K562 (cell line): ENCODE results near the gene TMEM131L. TPM values are rescaled to one million over a fixed set of nuclear protein-coding genes. Genes with fewer than 3 reads are reported as not detected.

ENCODE experiments used
- ATAC-seq: fragments of 200-7000 bp; cut with Tn5 transposase; 3 replicates; pipeline ENCODE4 v1.9.1; 2020; ENCODE audit warnings: moderate library complexity
- BruUV-seq: library from RNA; stranded (reverse); fragments of 400-500 nt; replicated peaks from 2 replicates; lab custom pipeline; 2021; lab: Mats Ljungman, UMichigan
- CTCF ChIA-PET: fragments of 300-600 bp; formaldehyde crosslinking; extraction: SDS; loops from one replicate; lab custom pipeline; 2021; ENCODE audit warnings: low intra/inter-chr PET ratio; lab: Yijun Ruan, JAX
- POLR2A ChIA-PET: fragments of 300-600, 350-650 bp; sonication (Branson Sonifier 250); formaldehyde crosslinking; extraction: SDS; loops from one replicate; lab custom pipeline; 2021; ENCODE audit warnings: antibody characterized with exemption, inconsistent platforms; lab: Yijun Ruan, JAX
- DNase-seq, 4 experiments: peaks; one replicate each; pipeline versions ENCODE4 v3.0.0 to v3.0.0-alpha.2; 2011 to 2018; ENCODE audit warnings: low spot score in 3 of 4, mixed read lengths in 3 of 4; ENCODE audit errors: extremely low read depth in 1 of 4
- FAIRE-seq: peaks from 2 replicates; lab custom pipeline; 2011; peaks lifted over from hg19 to GRCh38; lab: Jason Lieb, UNC
- H2AFZ ChIP-seq: 2 replicates; pipeline ENCODE4 v1.6.0; 2011; ENCODE audit warnings: low read depth, low read length, control low read depth, inconsistent platforms
- H3K27ac ChIP-seq: fragments of 200-600 bp; 3 replicates; pipeline ENCODE4 v1.8.0; 2011; ENCODE audit warnings: low read depth, mild to moderate bottlenecking, control low read depth, inconsistent platforms, low read length, moderate library complexity, mixed read lengths; ENCODE audit errors: extremely low read depth
- H3K27me3 ChIP-seq, 2 experiments: fragments of 300-600 bp in 1 of 2; 2 replicates in 1 of 2; 3 replicates in 1 of 2; pipeline versions ENCODE4 v1.6.0 to v1.8.0; 2011; ENCODE audit warnings: inconsistent platforms in 2 of 2, low read length in 2 of 2, mild to moderate bottlenecking in 1 of 2, mixed read lengths in 1 of 2, moderate library complexity in 1 of 2; ENCODE audit not compliant: control insufficient read depth in 2 of 2, insufficient read depth in 2 of 2
- H3K36me3 ChIP-seq: fragments of 300-600 bp; 3 replicates; pipeline ENCODE4 v1.8.0; 2011; ENCODE audit warnings: mild to moderate bottlenecking, low read length, inconsistent platforms; ENCODE audit not compliant: control insufficient read depth, insufficient read depth
- H3K4me1 ChIP-seq, 2 experiments: fragments of 200-600 bp in 1 of 2; replicated peaks in 1 of 2; 2 replicates in 1 of 2; 3 replicates in 1 of 2; pipeline versions ENCODE4 v1.5.1 to v1.8.0; 2011; ENCODE audit warnings: inconsistent platforms in 2 of 2, low read length in 2 of 2, mild to moderate bottlenecking in 1 of 2, mixed read lengths in 1 of 2, moderate library complexity in 1 of 2; ENCODE audit not compliant: control insufficient read depth in 2 of 2, insufficient read depth in 2 of 2
- H3K4me2 ChIP-seq: 2 replicates; pipeline ENCODE4 v1.6.1; 2011; ENCODE audit warnings: low read length, control low read depth, inconsistent platforms, mixed read lengths; ENCODE audit not compliant: insufficient read depth
- H3K4me3 ChIP-seq: fragments of 200-600 bp; sonication (generic), shearing (Covaris generic); 2 replicates; pipeline ENCODE4 v1.5.1; 2016; ENCODE audit warnings: control low read depth, inconsistent platforms
- H3K79me2 ChIP-seq: fragments of 200-600 bp; 3 replicates; pipeline ENCODE4 v1.8.0; 2011; ENCODE audit warnings: low read length, inconsistent platforms; ENCODE audit not compliant: control insufficient read depth, insufficient read depth
- H3K9ac ChIP-seq, 2 experiments: 2 replicates each; pipeline versions ENCODE4 v1.6.0 to v1.6.1; 2011; ENCODE audit warnings: low read depth in 2 of 2, low read length in 2 of 2, control low read depth in 1 of 2, inconsistent platforms in 1 of 2, mild to moderate bottlenecking in 1 of 2, mixed read lengths in 1 of 2; ENCODE audit not compliant: insufficient read depth in 1 of 2
- H3K9me1 ChIP-seq: one replicate; pipeline ENCODE4 v1.6.0; 2011; ENCODE audit warnings: inconsistent platforms, mild to moderate bottlenecking, low read length, moderate library complexity; ENCODE audit not compliant: control insufficient read depth, insufficient read depth
- H3K9me3 ChIP-seq: replicated peaks from 2 replicates; pipeline ENCODE4 v1.5.1; 2011; ENCODE audit warnings: low read depth, low read length, inconsistent platforms; ENCODE audit not compliant: control insufficient read depth, insufficient read depth
- H4K20me1 ChIP-seq: replicated peaks from 2 replicates; pipeline ENCODE4 v1.6.1; 2011; ENCODE audit warnings: low read length, inconsistent platforms, mixed read lengths; ENCODE audit not compliant: control insufficient read depth, insufficient read depth
- MLLT1 ChIP-seq, 2 experiments: fragments of 450-650 bp; IDR thresholded peaks; 2 replicates each; pipeline ENCODE4 v1.6.1; 2016
- WGBS: fragments of 100-300 bp; shearing (Covaris generic); methylation state at CpG from one replicate; pipeline ENCODE4 v1.1.6; 2016; ENCODE audit warnings: low coverage, mixed read lengths; ENCODE audit not compliant: insufficient coverage; ENCODE audit errors: missing lambda C conversion rate; 5-methylcytosine and 5-hydroxymethylcytosine counted together
- in situ Hi-C: fragments of 300-500 bp; cut with MboI; formaldehyde crosslinking; loops from 4 replicates; pipeline ENCODE4 v1.15.0; 2018; ENCODE audit warnings: inconsistent platforms, mixed read lengths
- intact Hi-C: fragments of 100-400 bp; cut with micrococcal nuclease; formaldehyde crosslinking; loops from 2 replicates; pipeline ENCODE4 v1.14.2; 2022
- polyA plus RNA-seq, 8 experiments: library from polyadenylated mRNA; depleted of rRNA in 4 of 8; stranded (reverse) in 5 of 8; unstranded in 3 of 8; fragments of >200 nt; fragmentation: Nextera tagmentation in 2 of 8; fragmentation: Illumina TruSeq in 1 of 8; extraction: Ambion mirVana in 2 of 8; extraction: Trizol in 1 of 8; gene quantifications; 2 replicates each; pipeline versions ENCODE4 v1.2.1 to v1.2.3, GENCODE V29; 2011 to 2014; ENCODE audit warnings: inconsistent platforms in 1 of 8, missing spikeins in 1 of 8
- total RNA-seq, 7 experiments: library from RNA; depleted of rRNA in 6 of 7; stranded (reverse); fragments of >200 nt in 6 of 7; fragmentation: Illumina TruSeq in 2 of 7; extraction: Trizol in 2 of 7; gene quantifications; 2 replicates each; pipeline versions ENCODE4 v1.2.1 to v1.2.3, GENCODE V29; 2011 to 2021; ENCODE audit warnings: low replicate concordance in 1 of 7
- TF ChIP-seq, protein P1 (sequence below): sonication (generic); formaldehyde crosslinking; IDR thresholded peaks from 2 replicates; pipeline ENCODE4 v1.8.1; 2023; ENCODE audit warnings: mild to moderate bottlenecking, missing genetic modification reagents

The TMEM131L gene
- total and polyA plus RNA-seq, 9 of the 15 experiments (the other 6 are each of a cell fraction or from before 2014, with no cell fraction given) = 1.2 to 20.8 (median 12.9) TPM

GRCh38 chr4:153451911-153452657 lies 14.1 kb upstream of the TMEM131L start:
- H3K9me1 ChIP-seq = no peaks in the 10 kb centered on the region
- no peaks in the 10 kb centered on the region for H4K20me1 ChIP-seq
- WGBS = 79% methylated on average over 26 of the region's 27 CpGs
- peak; percentile 29 for ATAC-seq
- H3K9me3 ChIP-seq = no peaks in the 10 kb centered on the region
- H3K9ac ChIP-seq = peak overlapping the region in 1 of 2 experiments; percentile 8; a peak in 2 of 4 replicates
- no peak for DNase-seq
- no peak overlapping the region for H3K4me2 ChIP-seq
- no peaks in the 10 kb centered on the region for H3K27me3 ChIP-seq
- intact Hi-C loops = no loop called here
- ChIA-PET CTCF (no interaction called here), POLR2A (interaction anchor here (0.7 kb wide), 1 partner anchor 16 kb away, joined by 3 read pairs; no protein-coding TSS in a partner anchor)
- no peak overlapping the region for H2AFZ ChIP-seq
- in situ Hi-C loops = no loop called here
- no peaks in the 10 kb centered on the region for H3K79me2 ChIP-seq
- no TSS peak for BruUV-seq
- TF ChIP-seq, protein P1, sequence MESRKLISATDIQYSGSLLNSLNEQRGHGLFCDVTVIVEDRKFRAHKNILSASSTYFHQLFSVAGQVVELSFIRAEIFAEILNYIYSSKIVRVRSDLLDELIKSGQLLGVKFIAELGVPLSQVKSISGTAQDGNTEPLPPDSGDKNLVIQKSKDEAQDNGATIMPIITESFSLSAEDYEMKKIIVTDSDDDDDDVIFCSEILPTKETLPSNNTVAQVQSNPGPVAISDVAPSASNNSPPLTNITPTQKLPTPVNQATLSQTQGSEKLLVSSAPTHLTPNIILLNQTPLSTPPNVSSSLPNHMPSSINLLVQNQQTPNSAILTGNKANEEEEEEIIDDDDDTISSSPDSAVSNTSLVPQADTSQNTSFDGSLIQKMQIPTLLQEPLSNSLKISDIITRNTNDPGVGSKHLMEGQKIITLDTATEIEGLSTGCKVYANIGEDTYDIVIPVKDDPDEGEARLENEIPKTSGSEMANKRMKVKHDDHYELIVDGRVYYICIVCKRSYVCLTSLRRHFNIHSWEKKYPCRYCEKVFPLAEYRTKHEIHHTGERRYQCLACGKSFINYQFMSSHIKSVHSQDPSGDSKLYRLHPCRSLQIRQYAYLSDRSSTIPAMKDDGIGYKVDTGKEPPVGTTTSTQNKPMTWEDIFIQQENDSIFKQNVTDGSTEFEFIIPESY (CRISPR knock-in tag) = peak; percentile 83
- TF ChIP-seq MLLT1 (IDR thresholded peaks at IDR 0.05) = no peak
- no peak overlapping the region for H3K4me3 ChIP-seq
- peaks cover 0 to 4% of the 10 kb centered on the region in 2 experiments; a peak in 2 of 5 replicates for H3K4me1 ChIP-seq
- no peak overlapping the region for H3K27ac ChIP-seq
- H3K36me3 ChIP-seq = no peaks in the 10 kb centered on the region
- no peak for FAIRE-seq
